ENCODE data around the gene PIK3CA.

GRCh38 chr3:179224584-179224983, 76.4 kb downstream of the PIK3CA start:
- no peak for TF ChIP-seq RAD21 (IDR thresholded peaks at IDR 0.05; ENCODE audit: low read depth)
- no peak for TF ChIP-seq YY1 (IDR thresholded peaks at IDR 0.05; ENCODE audit: low read depth)
- no peak for TF ChIP-seq TCF12 (IDR thresholded peaks at IDR 0.05; ENCODE audit: low read depth)
- TF ChIP-seq ZBTB7A (IDR thresholded peaks at IDR 0.05; ENCODE audit: low read depth), result no peak
- no peak for TF ChIP-seq FOXM1 (IDR thresholded peaks at IDR 0.05; ENCODE audit: borderline replicate concordance, low read depth)
- no peak for TF ChIP-seq EP300 (IDR thresholded peaks at IDR 0.05; ENCODE audit: borderline replicate concordance)
- TF ChIP-seq USF1 (IDR thresholded peaks at IDR 0.05), result no peak
- no peak for TF ChIP-seq CREB1 (IDR thresholded peaks at IDR 0.05; ENCODE audit: low read depth)
- TF ChIP-seq MAX (IDR thresholded peaks at IDR 0.05), result no peak
- TF ChIP-seq REST (IDR thresholded peaks at IDR 0.05; ENCODE audit: low read depth), result no peak
